Activated CD4-positive, alpha-beta T cell treated with anti-CD3 and anti-CD28 coated beads for 48 hours (primary cell): ENCODE results near the gene DDX5.
"Not testable (repeated sequence)": the region's sequence is repeated elsewhere in the genome, so short reads cannot be mapped to it uniquely, and the experiment has no call there.

ENCODE experiments used
- DNase-seq: peaks from one replicate; pipeline ENCODE4 v3.0.0-alpha.2; 2020

The DDX5 gene

DNA sequence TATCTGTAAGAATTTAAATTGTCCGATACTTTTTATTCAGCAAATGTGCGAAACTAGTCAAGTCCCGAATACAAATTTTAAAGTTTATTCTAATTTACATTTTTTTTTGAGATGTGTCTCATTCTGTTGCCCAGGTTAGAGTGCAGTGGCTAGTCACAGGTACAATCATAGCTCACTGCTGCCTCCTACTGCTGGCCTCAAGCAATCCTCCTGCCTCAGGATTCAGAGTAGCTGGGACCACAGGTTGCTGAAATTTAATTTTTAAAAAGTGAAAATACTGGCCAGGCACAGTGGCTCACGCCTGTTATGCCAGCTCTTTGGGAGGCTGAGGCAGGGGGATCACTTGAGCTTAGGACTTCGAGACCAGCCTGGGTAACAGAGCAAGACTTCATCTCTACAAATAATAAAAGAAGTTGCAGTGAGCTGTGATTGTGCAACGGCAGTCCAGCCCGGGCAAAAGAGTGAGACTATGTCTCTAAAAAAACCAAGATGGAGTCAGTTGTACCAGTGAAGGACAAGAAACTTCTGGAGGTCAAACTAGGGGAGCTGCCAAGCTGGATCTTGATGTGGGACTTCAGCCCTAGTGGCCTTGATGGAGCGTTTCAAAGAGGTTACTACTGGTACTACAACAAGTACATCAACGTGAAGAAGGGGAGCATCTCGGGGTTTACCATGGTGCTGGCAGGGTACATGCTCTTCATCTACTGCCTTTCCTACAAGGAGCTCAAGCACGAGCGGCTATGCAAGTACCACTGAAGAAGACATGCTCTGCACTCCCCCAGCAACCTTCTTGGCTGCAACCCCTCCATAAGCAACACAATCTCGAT, 14.8 kb downstream of the DDX5 start:
- DNase-seq = peak; percentile 71

DNA sequence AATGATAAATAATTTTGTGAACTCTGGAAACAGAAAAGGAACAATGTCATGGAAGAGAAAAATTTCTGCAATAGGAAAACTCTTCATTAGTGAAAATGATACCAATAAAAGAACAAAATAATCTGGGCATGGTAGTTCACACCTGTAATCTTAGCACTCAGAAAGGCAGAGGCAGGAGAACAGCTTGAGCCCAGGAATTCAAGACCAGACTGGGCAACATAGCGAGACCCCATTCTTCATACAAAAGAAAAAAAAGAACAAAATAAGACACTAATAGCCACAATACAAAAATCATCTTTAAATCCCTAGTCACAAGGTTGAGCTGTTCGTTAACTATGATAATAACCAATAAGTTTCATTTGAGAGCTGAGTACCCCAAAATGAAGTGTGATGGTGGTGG, 17.8 kb downstream of the DDX5 start:
- DNase-seq = no peak

DNA sequence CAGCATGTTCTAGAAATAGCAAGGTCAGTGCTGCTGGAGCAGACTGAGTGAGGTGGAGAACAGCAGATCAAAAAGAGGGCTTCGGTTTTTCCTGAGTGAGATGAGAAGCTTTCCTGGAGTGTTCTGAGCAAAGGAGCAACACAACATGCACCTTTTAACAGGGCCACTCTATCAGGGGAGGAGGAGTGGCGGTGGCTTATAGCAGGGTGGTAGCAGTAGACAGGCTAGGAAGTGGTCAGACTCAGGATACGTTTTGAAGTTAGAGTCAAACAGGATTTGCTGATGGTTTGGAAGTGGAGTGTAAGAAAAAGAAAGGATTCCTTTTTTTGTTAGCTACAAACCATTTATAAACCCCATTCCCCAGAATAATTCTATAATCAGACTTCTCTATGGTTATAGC, 21.7 kb downstream of the DDX5 start:
- DNase-seq = no peak

- no peak for DNase-seq
These were observed 25.1 kb downstream of the DDX5 start for GRCh38 chr17:64480951-64481350.

GRCh38 chr17:64477849-64478248, 28.2 kb downstream of the DDX5 start:
- no peak for DNase-seq

- no peak for DNase-seq
These were observed 33.5 kb downstream of the DDX5 start for GRCh38 chr17:64472564-64472963.

DNA sequence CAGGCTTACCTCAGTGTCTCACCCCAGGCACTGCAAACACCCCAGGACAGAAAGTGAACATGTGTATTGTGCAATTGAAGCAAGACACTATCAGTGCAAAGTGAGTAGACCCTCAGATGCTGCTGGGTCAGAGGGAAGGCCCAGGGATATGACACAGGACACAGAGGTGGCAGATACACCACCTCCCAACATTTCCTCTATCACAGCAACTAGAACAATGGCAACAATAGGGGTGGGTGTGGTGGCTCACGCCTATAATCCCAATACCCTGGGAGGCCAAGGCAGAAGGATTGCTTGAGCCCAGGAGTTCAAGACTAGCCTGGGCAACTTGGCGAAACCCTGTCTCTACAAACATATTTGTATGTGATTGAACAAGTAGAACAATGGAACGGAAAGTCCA, 34.6 kb downstream of the DDX5 start:
- no peak for DNase-seq

DNA sequence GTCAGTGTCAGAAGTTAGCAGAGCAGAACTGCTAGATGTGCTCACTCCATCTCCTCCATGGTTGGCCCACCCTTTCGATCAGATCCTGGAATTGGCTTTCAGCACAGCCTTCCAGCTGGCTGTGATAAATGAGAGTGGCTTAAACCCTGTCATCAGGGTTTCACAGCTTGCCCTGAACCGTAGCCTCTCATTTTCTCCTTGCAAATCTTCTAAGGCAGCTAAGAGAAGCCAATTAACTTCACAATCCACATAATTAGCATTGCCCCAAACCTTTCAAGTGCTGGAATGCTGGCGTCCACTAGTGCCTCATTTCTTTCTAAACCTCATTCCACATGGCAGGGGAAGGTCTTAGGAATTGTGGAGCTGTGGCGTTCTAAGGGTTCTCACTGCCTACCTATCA, 35.5 kb downstream of the DDX5 start:
- DNase-seq = no peak

- DNase-seq = not testable (repeated sequence)
These were observed 39.3 kb downstream of the DDX5 start for GRCh38 chr17:64466834-64467233.

DNA sequence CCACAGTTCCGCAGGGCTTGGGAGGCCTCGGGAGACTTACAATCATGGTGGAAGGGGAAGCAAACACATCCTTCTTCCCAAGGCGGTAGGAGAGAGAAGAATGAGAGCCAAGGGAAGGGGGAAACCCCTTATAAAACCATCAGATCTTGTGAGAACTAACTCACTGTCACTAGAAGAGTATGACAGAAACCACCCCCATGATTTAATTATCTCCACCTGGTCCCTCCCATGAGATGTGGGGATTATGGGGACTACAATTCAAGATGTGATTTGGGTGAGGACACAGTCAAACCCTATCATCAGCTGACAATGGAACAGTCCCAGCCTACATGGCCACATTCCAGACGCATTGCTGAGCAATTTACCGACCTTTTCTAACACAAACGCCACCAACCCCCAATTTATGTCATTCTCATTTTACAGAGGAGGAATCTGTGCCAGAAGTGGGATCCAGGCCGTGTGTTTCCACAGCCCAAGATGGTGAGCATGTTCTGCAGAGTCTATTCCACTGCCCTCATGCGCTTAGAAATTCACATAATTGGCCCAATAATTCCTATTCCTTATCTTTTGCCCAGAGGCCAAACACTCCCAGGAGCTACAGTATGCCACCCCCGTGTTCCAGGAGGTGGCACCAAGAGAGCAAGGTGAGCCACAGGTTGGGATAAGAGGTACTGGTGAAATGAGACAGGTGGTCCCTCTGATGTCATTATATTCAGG, 39.9 kb downstream of the DDX5 start:
- no peak for DNase-seq

DNA sequence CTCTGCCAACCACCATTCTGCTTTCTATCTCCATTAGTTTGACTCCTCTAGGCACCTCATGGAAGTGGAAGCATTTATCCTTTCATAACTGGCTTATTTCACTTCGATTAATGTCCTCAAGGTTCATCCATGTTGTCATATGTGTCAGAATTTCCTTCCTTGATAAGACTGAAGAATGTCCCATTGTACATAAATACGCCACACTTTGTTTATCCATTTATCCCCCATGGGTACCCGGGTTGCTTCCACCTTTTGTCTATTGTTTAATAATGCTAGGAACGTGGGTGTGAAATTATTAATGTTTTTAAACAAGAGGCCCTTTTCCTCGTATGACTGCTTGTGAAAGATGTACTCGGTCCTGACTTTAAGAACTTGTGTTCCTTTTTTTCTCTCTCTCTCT, 44.3 kb downstream of the DDX5 start:
- no peak for DNase-seq

GRCh38 chr17:64460955-64461354, 45.1 kb downstream of the DDX5 start:
- DNase-seq = no peak

- not testable (repeated sequence) for DNase-seq
These were observed 46.3 kb downstream of the DDX5 start for GRCh38 chr17:64459818-64460217.

DNA sequence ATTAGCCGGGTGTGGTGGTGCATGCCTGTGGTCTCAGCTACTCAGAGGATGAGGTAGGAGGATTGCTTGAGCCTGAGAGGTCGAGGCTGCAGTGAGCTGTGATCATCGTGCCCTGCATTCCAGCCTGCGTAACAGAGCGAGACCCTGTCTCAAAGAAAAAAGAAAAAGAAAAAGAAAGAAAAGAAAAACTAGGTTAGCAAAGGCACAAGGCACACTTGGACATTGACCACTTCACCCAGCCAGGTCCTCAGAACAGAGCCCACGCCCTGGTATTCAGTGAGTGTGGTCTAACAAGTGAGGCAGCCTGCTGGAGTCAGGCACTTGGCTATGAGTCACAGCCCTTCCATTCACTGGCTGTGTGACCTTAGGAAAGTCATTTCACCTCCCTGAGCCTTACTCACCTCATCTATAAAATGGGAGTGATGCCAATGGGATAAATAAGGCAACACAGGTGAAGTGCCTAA, 46.8 kb downstream of the DDX5 start:
- DNase-seq = no peak

DNA sequence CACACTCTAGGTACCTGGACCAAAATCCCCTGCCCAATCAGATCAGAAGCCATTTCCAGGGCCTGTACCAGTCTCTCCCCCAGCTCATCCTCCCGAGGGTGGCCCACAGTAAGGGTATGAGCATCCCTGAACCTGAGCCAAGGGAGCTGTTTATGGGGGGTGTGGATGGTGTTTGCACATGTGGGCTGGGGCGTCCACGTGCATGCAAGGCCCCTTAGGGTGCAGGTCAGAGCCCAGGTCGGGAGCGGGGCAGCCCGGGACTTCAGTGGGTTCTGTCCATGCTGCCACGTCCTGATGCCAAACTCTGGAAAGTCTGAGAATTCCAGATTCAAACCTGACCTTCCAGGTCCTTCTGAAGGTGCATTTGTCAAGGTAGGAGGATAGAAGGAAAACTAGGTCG, 47.3 kb downstream of the DDX5 start:
- no peak for DNase-seq

- DNase-seq = no peak
These were observed 48.9 kb downstream of the DDX5 start for GRCh38 chr17:64457156-64457555.

DNA sequence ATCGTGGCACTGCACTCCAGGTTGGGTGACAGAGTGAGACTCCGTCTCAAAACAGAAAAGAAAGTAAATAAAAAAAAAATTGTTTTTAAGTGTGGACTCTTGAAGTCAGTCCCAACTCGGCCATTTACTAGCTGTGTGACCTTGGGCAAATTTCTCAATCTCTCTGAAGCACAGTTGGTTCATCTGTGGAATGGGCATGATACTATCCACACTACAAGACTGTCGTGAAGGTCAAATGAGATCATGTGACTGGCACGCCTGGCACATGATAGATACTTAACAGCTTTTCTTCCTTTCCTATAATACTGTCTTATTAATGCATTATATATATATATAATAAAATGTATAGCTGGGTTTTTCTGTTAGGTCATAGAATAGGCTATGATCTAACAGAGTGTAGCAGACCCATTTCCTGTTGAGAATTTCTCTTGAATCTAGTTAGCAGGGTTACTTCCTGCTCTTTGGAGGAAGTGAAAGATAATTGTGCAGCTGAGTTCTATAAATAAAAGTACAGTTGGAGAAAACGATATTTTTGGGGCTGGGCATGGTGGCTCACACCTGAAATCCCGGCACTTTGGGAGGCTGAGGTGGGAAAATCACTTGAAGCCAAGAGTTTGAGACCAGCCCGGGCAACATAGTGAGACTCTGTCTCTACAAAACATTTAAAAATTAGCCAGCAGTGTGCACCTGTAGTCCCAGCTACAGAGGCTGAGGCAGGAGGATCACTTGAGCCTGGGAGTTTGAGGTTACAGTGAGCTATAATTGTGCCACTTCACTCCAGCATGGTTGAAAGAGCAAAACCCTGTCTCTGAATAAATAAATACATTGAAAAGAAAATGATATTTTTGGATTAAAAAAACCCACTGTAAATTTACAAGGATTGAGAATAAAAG, 49.9 kb downstream of the DDX5 start:
- DNase-seq = no peak

- DNase-seq = no peak
These were observed 56.5 kb downstream of the DDX5 start for GRCh38 chr17:64449545-64449944.

- DNase-seq = no peak
These were observed 57.2 kb downstream of the DDX5 start, which contains the start of gene MILR1 for GRCh38 chr17:64448665-64449512. Gene MILR1, plus strand, starts transcription at chr17:64449115. Its CDS starts 54 bp downstream, at chr17:64449169.
